A549 (cell line): ENCODE measurements around the gene YTHDF2. TPM values are rescaled to one million over a fixed set of nuclear protein-coding genes. Genes with fewer than 3 reads are reported as not detected.

Experiments
- ATAC-seq, 2 experiments: fragments of 200-7000 bp in 1 of 2; fragments of >200 bp in 1 of 2; cut with Nextera tagmentation in 1 of 2; cut with Tn5 transposase in 1 of 2; 3 replicates each; pipeline versions ENCODE4 v1.8.0 to v1.9.1; 2018 to 2020; ENCODE audit warnings: mild to moderate bottlenecking in 1 of 2, moderate library complexity in 1 of 2
- CTCF ChIA-PET: fragments of 300-600 bp; sonication (Branson Sonifier 250); formaldehyde crosslinking; extraction: SDS; loops from one replicate; lab custom pipeline; 2021; ENCODE audit warnings: antibody characterized with exemption, inconsistent platforms; lab: Yijun Ruan, JAX
- POLR2A ChIA-PET: fragments of 350-600 bp; formaldehyde crosslinking; extraction: SDS; loops from one replicate; lab custom pipeline; 2021; ENCODE audit warnings: antibody characterized with exemption, inconsistent platforms; lab: Yijun Ruan, JAX
- DNase-seq, 2 experiments: peaks; one replicate each; pipeline versions ENCODE4 v3.0.0 to v3.0.0-alpha.2; 2011 to 2016; ENCODE audit warnings: low read depth in 1 of 2, low spot score in 1 of 2
- FAIRE-seq: peaks from 2 replicates; lab custom pipeline; 2011; peaks lifted over from hg19 to GRCh38; lab: Jason Lieb, UNC
- H3K27ac ChIP-seq, 2 experiments: fragments of >200 bp; sonication (Bioruptor Twin); formaldehyde crosslinking; 3 replicates each; pipeline ENCODE4 v1.5.1; 2016 to 2017
- H3K4me1 ChIP-seq: fragments of >200 bp; sonication (Bioruptor Twin); formaldehyde crosslinking; 3 replicates; pipeline ENCODE4 v1.6.1; 2016
- H3K4me2 ChIP-seq: fragments of >200 bp; sonication (Bioruptor Twin); formaldehyde crosslinking; 3 replicates; pipeline ENCODE4 v1.6.1; 2016
- H3K4me3 ChIP-seq: fragments of >200 bp; sonication (Bioruptor Twin); formaldehyde crosslinking; 3 replicates; pipeline ENCODE4 v1.5.1; 2016
- H3K9me3 ChIP-seq: fragments of >200 bp; sonication (Bioruptor Twin); formaldehyde crosslinking; 3 replicates; pipeline ENCODE4 v1.6.1; 2016
- BHLHE40 ChIP-seq: IDR thresholded peaks from 2 replicates; pipeline ENCODE4 v1.6.1; 2012; ENCODE audit warnings: low read depth, low read length, inconsistent platforms
- CHD4 ChIP-seq: fragments of 200-600 bp; sonication (generic); IDR thresholded peaks from 2 replicates; pipeline ENCODE4 v1.6.1; 2016; ENCODE audit warnings: antibody characterized with exemption, mild to moderate bottlenecking, borderline replicate concordance
- EHF ChIP-seq: fragments of 250-450 bp; sonication (Bioruptor Pico); IDR thresholded peaks from 2 replicates; pipeline ENCODE4 v1.5.0; 2020; ENCODE audit warnings: mild to moderate bottlenecking
- EP300 ChIP-seq, 2 experiments: fragments of >200 bp; sonication (Bioruptor Twin); formaldehyde crosslinking; IDR thresholded peaks; 2 replicates in 1 of 2; 3 replicates in 1 of 2; pipeline ENCODE4 v1.6.1; 2016 to 2017
- FOXS1 ChIP-seq: fragments of 250-450 bp; sonication (Bioruptor Pico); IDR thresholded peaks from 2 replicates; pipeline ENCODE4 v1.5.0; 2020; ENCODE audit warnings: mild to moderate bottlenecking, moderate library complexity
- HEYL ChIP-seq: fragments of 250-450 bp; sonication (Bioruptor Pico); IDR thresholded peaks from 2 replicates; pipeline ENCODE4 v1.8.0; 2021; ENCODE audit warnings: mild to moderate bottlenecking, moderate library complexity
- HOXB13 ChIP-seq: fragments of 250-450 bp; sonication (Bioruptor Pico); IDR thresholded peaks from 2 replicates; pipeline ENCODE4 v1.5.0; 2020; ENCODE audit warnings: low read depth, mild to moderate bottlenecking, moderate library complexity
- KDM5A ChIP-seq: fragments of 200-600 bp; sonication (generic); IDR thresholded peaks from 2 replicates; pipeline ENCODE4 v1.6.1; 2016; ENCODE audit warnings: antibody characterized with exemption, mild to moderate bottlenecking
- MAFK ChIP-seq: fragments of 450-650 bp; IDR thresholded peaks from 2 replicates; pipeline ENCODE4 v1.6.1; 2014; ENCODE audit not compliant: partially characterized antibody
- MAZ ChIP-seq: fragments of 150-350 bp; IDR thresholded peaks from 2 replicates; pipeline ENCODE4 v1.6.1; 2014; ENCODE audit warnings: antibody characterized with exemption, low read depth, low read length, borderline replicate concordance
- MYC ChIP-seq: IDR thresholded peaks from 2 replicates; pipeline ENCODE4 v1.6.1; 2012; ENCODE audit warnings: mild to moderate bottlenecking, inconsistent platforms, low read length, improper control_type of control experiment, borderline replicate concordance
- NR3C1 ChIP-seq: fragments of >200 bp; sonication (Bioruptor Twin); formaldehyde crosslinking; IDR thresholded peaks from 3 replicates; pipeline ENCODE4 v1.6.1; 2017
- POLR2AphosphoS2 ChIP-seq: conservative IDR thresholded peaks from 2 replicates; pipeline ENCODE4 v1.6.1; 2012; ENCODE audit warnings: low read length, improper control_type of control experiment, inconsistent platforms
- RAD21 ChIP-seq, 2 experiments: fragments of >200 bp in 1 of 2; sonication (Bioruptor Twin) in 1 of 2; formaldehyde crosslinking in 1 of 2; IDR thresholded peaks in 1 of 2; conservative IDR thresholded peaks in 1 of 2; 2 replicates in 1 of 2; 3 replicates in 1 of 2; pipeline ENCODE4 v1.6.1; 2012 to 2018; ENCODE audit warnings: inconsistent platforms in 1 of 2
- RARB ChIP-seq: fragments of 250-450 bp; sonication (Bioruptor Pico); IDR thresholded peaks from 2 replicates; pipeline ENCODE4 v1.8.0; 2021; ENCODE audit warnings: mild to moderate bottlenecking, moderate library complexity
- RFX5 ChIP-seq: fragments of 450-650 bp; IDR thresholded peaks from 2 replicates; pipeline ENCODE4 v1.7.1; 2014; ENCODE audit warnings: antibody characterized with exemption, mild to moderate bottlenecking, moderate library complexity
- SMC3 ChIP-seq: fragments of >200 bp; sonication (Bioruptor Twin); formaldehyde crosslinking; IDR thresholded peaks from 3 replicates; pipeline ENCODE4 v1.6.1; 2018; ENCODE audit warnings: inconsistent platforms
- TP53 ChIP-seq: fragments of 250-450 bp; sonication (Bioruptor Pico); IDR thresholded peaks from 2 replicates; pipeline ENCODE4 v1.5.0; 2021; ENCODE audit warnings: mild to moderate bottlenecking, moderate library complexity
- ZFP36 ChIP-seq: fragments of 450-650 bp; IDR thresholded peaks from 2 replicates; pipeline ENCODE4 v1.6.1; 2014; ENCODE audit warnings: borderline replicate concordance; ENCODE audit not compliant: partially characterized antibody
- WGBS: methylation state at CpG from one replicate; pipeline ENCODE4 v1.1.6; 2017; ENCODE audit errors: missing lambda C conversion rate; 5-methylcytosine and 5-hydroxymethylcytosine counted together
- polyA plus RNA-seq, 4 experiments: library from polyadenylated mRNA; depleted of rRNA in 3 of 4; stranded (reverse); fragments of >200 nt; fragmentation: RNase III in 1 of 4; extraction: RNeasy Plus Mini Kit Qiagen cat#74134 plus additional on column Dnase treatment in 1 of 4; gene quantifications; 2 replicates in 3 of 4; 3 replicates in 1 of 4; pipeline ENCODE4 v1.2.3, GENCODE V29; 2011 to 2017
- TF ChIP-seq, protein P1 (sequence below): fragments of 250-450 bp; sonication (Bioruptor Pico); IDR thresholded peaks from 2 replicates; pipeline ENCODE4 v1.5.0; 2021; ENCODE audit warnings: mild to moderate bottlenecking, moderate library complexity, borderline replicate concordance
- TF ChIP-seq, protein P2 (sequence below): fragments of 200-600 bp; sonication (generic); IDR thresholded peaks from 2 replicates; pipeline ENCODE4 v1.6.1; 2016; ENCODE audit warnings: antibody characterized with exemption, mild to moderate bottlenecking, moderate library complexity
- TF ChIP-seq, protein P3 (sequence below): fragments of >200 bp; sonication (Bioruptor Twin); formaldehyde crosslinking; IDR thresholded peaks from 3 replicates; pipeline ENCODE4 v1.6.1; 2016

The YTHDF2 gene
- polyA plus RNA-seq, 2 of the 4 experiments (the other 2 are of a cell fraction), result 53.2 to 55.6 TPM

DNA sequence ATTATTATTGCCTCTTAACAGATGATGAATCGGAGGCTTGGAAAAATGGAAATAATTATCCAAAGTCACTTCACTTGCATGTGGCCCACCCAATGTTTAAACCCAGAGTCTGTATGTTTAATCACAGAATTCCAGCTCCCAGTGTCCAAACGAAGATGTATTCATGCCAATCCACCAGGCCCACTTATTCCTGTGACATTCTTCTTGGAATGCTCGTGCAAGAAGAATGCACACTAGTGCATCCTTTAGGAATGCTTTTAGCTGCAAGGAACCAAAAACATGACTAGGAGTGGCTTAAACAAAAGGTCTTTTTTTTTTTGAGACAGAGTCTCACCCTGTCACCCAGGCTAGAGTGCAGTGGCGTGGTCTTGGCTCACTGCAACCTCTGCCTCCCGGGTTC is 66.3 kb downstream of the YTHDF2 start:
- ATAC-seq (no peak), DNase-seq (no peak), FAIRE-seq (no peak)
- H3K4me2 ChIP-seq, result no peak overlapping the region
- 45% methylated on average over 3 of the region's 5 CpGs for WGBS
- H3K27ac ChIP-seq, result no peak overlapping the region
- H3K9me3 ChIP-seq, result no peaks in the 10 kb centered on the region
- H3K4me1 ChIP-seq, result no peaks in the 10 kb centered on the region
- H3K4me3 ChIP-seq, result no peak overlapping the region
- TF ChIP-seq RAD21 (conservative IDR thresholded peaks at IDR 0.05 in 1 of 2, IDR thresholded peaks at IDR 0.05 in 1 of 2), result no peak
- TF ChIP-seq RARB (CRISPR knock-in tag), result no peak
- TF ChIP-seq, protein P1, sequence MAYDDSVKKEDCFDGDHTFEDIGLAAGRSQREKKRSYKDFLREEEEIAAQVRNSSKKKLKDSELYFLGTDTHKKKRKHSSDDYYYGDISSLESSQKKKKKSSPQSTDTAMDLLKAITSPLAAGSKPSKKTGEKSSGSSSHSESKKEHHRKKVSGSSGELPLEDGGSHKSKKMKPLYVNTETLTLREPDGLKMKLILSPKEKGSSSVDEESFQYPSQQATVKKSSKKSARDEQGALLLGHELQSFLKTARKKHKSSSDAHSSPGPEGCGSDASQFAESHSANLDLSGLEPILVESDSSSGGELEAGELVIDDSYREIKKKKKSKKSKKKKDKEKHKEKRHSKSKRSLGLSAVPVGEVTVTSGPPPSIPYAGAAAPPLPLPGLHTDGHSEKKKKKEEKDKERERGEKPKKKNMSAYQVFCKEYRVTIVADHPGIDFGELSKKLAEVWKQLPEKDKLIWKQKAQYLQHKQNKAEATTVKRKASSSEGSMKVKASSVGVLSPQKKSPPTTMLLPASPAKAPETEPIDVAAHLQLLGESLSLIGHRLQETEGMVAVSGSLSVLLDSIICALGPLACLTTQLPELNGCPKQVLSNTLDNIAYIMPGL (CRISPR knock-in tag), result no peak
- TF ChIP-seq, protein P2, sequence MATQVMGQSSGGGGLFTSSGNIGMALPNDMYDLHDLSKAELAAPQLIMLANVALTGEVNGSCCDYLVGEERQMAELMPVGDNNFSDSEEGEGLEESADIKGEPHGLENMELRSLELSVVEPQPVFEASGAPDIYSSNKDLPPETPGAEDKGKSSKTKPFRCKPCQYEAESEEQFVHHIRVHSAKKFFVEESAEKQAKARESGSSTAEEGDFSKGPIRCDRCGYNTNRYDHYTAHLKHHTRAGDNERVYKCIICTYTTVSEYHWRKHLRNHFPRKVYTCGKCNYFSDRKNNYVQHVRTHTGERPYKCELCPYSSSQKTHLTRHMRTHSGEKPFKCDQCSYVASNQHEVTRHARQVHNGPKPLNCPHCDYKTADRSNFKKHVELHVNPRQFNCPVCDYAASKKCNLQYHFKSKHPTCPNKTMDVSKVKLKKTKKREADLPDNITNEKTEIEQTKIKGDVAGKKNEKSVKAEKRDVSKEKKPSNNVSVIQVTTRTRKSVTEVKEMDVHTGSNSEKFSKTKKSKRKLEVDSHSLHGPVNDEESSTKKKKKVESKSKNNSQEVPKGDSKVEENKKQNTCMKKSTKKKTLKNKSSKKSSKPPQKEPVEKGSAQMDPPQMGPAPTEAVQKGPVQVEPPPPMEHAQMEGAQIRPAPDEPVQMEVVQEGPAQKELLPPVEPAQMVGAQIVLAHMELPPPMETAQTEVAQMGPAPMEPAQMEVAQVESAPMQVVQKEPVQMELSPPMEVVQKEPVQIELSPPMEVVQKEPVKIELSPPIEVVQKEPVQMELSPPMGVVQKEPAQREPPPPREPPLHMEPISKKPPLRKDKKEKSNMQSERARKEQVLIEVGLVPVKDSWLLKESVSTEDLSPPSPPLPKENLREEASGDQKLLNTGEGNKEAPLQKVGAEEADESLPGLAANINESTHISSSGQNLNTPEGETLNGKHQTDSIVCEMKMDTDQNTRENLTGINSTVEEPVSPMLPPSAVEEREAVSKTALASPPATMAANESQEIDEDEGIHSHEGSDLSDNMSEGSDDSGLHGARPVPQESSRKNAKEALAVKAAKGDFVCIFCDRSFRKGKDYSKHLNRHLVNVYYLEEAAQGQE, result no peak
- no peak for TF ChIP-seq SMC3
- no peak for TF ChIP-seq ZFP36
- TF ChIP-seq BHLHE40, result no peak
- TF ChIP-seq POLR2AphosphoS2, result no peak
- no peak for TF ChIP-seq FOXS1 (CRISPR knock-in tag)
- TF ChIP-seq HOXB13 (CRISPR knock-in tag), result no peak
- TF ChIP-seq MAFK, result no peak
- TF ChIP-seq, protein P3, sequence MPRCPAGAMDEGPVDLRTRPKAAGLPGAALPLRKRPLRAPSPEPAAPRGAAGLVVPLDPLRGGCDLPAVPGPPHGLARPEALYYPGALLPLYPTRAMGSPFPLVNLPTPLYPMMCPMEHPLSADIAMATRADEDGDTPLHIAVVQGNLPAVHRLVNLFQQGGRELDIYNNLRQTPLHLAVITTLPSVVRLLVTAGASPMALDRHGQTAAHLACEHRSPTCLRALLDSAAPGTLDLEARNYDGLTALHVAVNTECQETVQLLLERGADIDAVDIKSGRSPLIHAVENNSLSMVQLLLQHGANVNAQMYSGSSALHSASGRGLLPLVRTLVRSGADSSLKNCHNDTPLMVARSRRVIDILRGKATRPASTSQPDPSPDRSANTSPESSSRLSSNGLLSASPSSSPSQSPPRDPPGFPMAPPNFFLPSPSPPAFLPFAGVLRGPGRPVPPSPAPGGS, result no peak
- TF ChIP-seq EP300 (IDR thresholded peaks at IDR 0.05), result no peak
- TF ChIP-seq HEYL (CRISPR knock-in tag), result no peak
- TF ChIP-seq CHD4, result no peak
- no peak for TF ChIP-seq EHF (CRISPR knock-in tag)
- no peak for TF ChIP-seq MYC
- TF ChIP-seq RFX5, result no peak
- TF ChIP-seq TP53, result no peak
- ChIA-PET POLR2A (interaction anchor here (0.6 kb wide), 1 partner anchor 155 kb away, joined by 4 read pairs; the partner anchor contains the start of gene RNU11), CTCF (interaction anchor here (2.2 kb wide), 1 partner anchor 74 kb away, joined by 6 read pairs; no protein-coding TSS in a partner anchor)

DNA sequence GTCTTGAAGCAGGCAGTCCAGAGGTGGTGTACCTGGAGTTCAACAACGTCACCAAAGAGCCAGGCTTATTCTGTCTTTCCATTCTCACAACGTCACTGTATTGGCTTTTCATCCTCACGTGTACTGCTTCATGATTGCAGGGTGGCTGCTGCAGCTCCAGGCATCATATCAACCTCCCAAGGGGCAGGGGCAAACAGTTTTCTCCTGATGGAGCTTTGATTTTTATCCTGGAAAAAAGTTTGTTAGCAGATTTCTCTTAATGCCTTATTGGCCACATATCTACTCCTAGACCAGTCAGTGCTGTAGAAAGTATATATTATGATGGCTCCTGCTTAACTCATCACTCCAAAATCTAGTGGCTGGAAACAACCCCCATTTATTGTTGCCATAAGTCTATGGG is 66.9 kb downstream of the YTHDF2 start:
- 42% methylated on average over 3 of the region's 3 CpGs for WGBS

More for the DNA sequence above, 66.9 kb downstream of the YTHDF2 start:
- no peak overlapping the region for H3K4me3 ChIP-seq
- no peak for FAIRE-seq
- no peak for ATAC-seq
- TF ChIP-seq MYC, result no peak
- no peak for TF ChIP-seq NR3C1
- no peak for TF ChIP-seq RARB (CRISPR knock-in tag)
- TF ChIP-seq KDM5A, result no peak
- no peak for TF ChIP-seq EP300 (IDR thresholded peaks at IDR 0.05)
- no peak for TF ChIP-seq MAZ
- TF ChIP-seq HOXB13 (CRISPR knock-in tag), result no peak
- ChIA-PET POLR2A (interaction anchor here (0.6 kb wide), 1 partner anchor 155 kb away, joined by 4 read pairs; the partner anchor contains the start of gene RNU11), CTCF (interaction anchor here (1.5 to 2.4 kb wide), 3 partner anchors 19 to 230 kb away, joined by 3 to 6 read pairs (median 5); no protein-coding TSS in a partner anchor)
- H3K4me2 ChIP-seq, result no peak overlapping the region
- no peak overlapping the region for H3K27ac ChIP-seq
- DNase-seq, result no peak
- no peaks in the 10 kb centered on the region for H3K9me3 ChIP-seq
- H3K4me1 ChIP-seq, result no peaks in the 10 kb centered on the region
